Hematopoietic multipotent progenitor cell (in vitro differentiated cells): ENCODE data around the gene COL27A1. TPM values are rescaled to one million over a fixed set of nuclear protein-coding genes. Genes with fewer than 3 reads are reported as not detected.
A peak's percentile ranks its signal among the peaks of the same experiment; 100 is the strongest.

Experiments used
- DNase-seq, 3 donors: peaks; one replicate each; pipeline ENCODE4 v3.0.0-alpha.2; 2011 to 2015; ENCODE audit warnings: low read depth in 2 of 3, low spot score in 2 of 3
- total RNA-seq: library from RNA; depleted of rRNA; stranded (reverse); fragments of >200 nt; gene quantifications from one replicate; pipeline ENCODE4 v1.2.3, GENCODE V29; 2012

COL27A1 gene
- total RNA-seq, result 0.27 TPM

GRCh38 chr9:114155263-114155994 is at the start of gene COL27A1:
COL27A1 (plus strand) TSS chr9:114155537; CDS start chr9:114155951, 414 bp downstream.
- peak; percentile 45 to 86 (median 73) for DNase-seq

- DNase-seq, result no peak
Measured at GRCh38 chr9:114107286-114108001, 47.9 kb upstream of the COL27A1 start.

GRCh38 chr9:114108016-114108833 is 47.1 kb upstream of the COL27A1 start:
- DNase-seq, result peak; percentile 17 to 78 (median 63)

DNA sequence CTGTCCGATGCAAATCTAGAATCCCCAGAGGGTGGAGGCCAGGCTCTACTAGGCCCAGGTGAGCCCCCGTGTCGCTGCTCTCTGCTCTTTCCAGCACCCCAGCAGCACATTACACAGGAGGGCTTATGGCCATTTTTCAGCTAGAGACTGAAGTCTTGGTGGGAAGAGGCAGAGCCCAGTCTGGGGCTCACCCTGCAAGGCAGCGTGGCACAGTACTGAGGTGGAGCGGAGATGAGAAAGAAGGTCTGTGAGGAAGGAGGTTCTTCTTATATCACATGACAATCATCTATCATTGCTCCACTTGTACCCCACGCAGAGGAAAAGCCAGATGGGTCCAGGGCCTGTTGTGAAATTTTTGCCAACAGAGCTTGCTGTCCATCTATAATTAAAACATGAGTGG is 46.2 kb upstream of the COL27A1 start:
- DNase-seq, result no peak

DNA sequence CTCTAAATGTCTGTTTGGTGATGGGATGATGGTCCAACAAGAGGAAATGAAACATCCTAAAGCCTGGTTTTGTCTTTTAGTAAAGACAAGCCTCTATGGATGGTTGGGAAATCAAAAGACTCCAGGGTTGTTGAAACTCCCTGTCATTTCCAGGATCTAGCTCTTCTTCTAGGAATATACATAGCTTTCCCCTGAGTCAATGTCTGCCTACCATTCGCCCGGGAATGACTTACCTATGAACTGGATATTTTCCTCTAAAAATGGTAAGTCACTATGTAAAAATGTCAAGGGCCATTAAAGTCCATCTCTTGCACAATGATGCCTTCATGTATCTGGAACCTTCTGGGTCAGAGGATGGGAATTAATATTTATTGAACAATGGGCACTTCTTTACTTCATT is 45.2 kb upstream of the COL27A1 start:
- DNase-seq, result no peak

GRCh38 chr9:114112325-114112724 is 43.0 kb upstream of the COL27A1 start:
- DNase-seq, result no peak

- no peak for DNase-seq
Measured at GRCh38 chr9:114112778-114113584, 42.4 kb upstream of the COL27A1 start.

- no peak for DNase-seq
Measured at GRCh38 chr9:114114364-114114763, 41.0 kb upstream of the COL27A1 start.

GRCh38 chr9:114115654-114116125 is 39.6 kb upstream of the COL27A1 start:
- no peak for DNase-seq

GRCh38 chr9:114116126-114116747 is 39.1 kb upstream of the COL27A1 start:
- DNase-seq, result no peak

DNA sequence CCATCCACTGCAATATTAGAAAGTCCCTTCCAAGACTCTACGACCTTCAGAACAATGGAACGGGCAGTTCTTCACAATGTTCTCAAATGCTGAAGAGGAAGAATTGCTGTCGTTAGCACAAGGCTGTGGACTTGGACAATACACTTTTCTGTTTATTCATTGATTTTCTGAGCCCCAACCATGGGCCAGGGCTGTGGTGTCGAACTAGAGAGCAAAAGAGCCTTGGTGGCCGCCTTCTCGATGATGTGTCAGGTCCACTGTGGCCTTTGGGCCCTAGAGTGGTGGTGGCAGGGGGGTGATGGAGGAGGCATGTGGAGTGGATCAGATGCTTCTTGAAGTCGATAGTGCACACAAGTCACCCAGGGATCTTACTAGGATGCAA is 37.7 kb upstream of the COL27A1 start:
- DNase-seq, result no peak

DNA sequence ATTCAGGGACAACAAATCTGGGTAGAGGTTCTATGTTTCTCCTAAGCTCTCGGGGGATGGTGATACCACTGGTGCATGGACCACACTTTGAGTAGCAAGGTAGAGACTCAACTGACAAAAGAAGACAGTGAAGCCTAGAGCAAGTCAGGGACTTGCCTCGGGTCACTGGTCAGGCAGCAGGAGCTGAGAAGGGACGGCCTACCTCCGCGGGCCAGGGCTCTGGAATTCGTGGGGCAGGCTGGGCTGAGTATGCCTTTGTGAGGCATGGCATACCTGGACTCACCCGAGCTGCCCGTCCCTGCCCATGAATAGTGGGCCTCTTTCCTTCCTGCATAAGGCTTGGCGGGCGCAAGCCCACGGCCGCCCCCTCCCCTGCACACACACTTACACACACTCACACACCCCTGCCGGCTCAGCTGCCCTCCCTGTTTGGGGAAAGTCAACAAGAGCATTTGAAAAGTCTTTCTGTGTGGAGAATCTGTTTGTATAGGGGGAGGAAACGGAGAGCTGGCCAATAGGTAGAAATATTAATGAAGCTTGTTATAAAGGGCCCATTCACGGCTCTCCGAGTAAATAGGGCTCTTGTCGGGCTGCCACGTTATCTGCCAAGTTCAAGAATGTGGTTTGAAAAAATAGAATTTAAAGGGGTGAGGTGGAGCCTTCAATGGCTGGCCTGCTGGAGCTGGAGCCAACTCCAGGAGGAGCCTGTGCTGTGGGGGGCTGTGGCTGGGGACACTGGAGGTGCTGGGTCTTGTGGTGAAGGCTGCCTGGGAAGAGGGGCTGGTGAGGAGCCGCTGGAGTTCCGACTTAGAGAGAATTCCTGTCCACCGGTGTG is 37.1 kb upstream of the COL27A1 start:
- DNase-seq, result no peak

DNA sequence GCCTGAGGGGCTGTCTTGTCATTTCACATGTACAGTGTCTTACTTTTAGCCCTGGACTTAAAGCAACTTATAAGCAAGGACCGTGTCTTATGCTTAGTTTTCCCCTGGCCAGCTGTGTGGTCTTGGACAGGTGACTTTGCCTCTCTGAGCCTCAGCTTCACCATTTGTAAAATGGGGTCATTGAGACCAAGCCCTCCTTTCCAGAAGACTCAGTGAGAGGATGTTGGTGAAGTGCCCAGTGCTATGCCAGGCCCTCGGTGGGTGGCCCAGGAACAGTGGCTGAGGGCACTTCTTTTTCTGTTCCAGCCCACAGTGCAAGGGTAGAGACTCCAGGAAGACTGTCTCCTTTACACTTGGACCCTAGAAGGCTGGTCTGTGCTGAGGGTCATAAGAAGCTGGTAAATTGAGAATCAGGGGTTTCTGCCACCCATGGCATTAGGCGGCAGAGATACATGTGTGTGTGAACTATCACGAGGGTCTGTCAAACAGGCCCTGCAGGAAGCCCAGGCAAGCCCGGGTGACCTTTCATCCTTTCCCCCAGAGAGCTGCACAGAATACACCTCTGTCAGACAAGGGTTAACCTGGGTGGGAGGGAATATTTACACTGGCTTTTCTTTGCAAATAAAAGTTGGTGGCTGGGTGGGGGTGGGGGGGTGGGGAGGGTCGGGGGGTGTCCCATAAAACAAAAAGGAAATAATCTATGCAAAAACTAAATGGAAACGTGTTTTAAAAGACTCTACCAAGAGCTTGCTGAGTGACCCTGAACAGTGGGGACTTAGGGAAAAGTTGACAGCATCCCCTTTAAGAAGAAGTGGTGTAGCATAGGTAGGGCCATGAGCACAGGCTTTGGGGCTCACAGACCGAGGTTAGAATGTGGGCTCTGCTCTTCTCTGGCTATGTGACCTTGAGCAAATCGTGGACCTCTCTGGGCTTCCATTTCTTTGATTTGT is 35.8 kb upstream of the COL27A1 start:
- no peak for DNase-seq

DNA sequence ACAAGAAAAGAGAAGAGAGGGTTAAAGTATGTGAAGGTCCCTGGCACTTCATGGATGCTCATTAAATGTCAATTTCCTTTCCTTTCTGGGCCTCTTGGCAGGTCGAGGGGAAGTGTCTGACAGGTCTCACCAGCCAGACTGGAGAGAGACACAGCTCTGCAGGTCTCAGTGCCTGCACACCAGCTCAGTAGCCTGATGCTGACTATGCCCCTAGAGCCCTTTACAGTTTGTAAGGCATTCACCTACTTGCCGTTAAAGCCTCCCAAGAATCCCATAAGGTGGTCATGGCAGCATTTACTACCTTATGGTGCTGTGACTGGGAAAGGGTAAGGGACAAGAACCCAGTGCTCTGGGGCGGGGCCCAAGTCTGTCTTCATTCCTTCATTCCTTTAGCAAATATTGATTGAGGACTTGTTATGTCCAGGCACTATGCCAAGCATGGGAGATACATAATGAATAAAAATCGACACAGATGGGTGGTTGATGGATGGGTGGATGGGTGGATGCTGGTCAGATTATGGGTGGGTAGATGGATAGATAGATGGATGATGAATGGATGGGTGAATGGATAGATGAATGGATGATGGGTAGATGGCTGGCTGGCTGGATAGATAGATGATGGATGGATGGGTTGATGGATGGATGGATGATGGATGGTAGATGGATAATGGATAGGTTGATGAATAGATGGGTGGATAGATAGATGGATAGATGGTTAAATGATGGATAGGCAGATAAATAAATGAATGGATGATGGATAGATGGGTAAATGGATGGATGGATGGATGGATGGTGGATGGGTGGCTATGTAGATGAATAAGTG is 34.9 kb upstream of the COL27A1 start:
- no peak for DNase-seq

DNA sequence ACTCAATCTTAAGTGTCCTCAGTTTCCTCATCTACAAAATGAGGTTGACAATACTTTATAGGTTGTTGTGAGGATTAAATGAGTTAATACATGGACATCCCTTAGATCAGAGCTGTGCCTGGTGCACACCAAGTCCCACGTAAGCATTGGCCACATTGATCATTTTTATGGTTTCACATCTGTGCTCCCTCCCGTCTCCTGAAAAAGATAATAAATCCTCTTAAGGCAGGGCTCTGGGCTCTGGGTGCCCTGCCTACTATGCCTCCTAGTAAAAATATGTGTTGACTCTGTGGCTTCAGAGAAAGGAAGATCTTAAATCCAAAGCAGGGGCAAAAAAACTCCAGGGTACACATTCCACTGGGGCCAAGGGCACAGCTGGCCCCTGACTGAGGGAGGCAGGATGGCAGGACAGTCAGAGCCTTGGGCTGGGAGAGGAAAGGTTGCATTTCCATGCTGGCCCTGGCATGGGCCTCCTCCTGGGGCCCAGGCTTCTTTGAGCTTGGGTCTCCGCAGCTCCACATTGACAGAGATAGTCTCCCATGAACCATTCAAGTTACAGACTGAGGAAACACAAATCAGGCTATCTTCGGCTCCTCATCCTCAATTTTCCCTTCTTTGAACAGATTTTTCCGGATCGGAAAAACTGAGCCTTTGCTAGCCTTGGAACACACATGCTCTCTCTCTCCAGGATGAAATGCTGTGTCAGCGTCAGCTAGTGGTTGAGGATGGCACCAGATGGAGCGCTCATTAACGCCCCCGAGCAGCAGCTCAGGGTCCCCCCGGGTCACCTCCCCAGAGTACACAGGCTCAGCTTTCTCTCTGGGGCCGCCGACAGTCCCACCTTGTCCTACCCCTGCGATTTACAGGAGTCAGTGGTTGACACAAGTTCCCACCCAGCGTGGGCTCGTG is 33.9 kb upstream of the COL27A1 start:
- no peak for DNase-seq
